SK-N-DZ (cell line): ENCODE results near the gene SOX10.
"Not testable (repeated sequence)": the region's sequence is repeated elsewhere in the genome, so short reads cannot be mapped to it uniquely, and the experiment has no call there.

ENCODE experiments used
- DNase-seq: peaks from one replicate; pipeline ENCODE4 v3.0.0-alpha.2; 2015; ENCODE audit warnings: low spot score

Gene SOX10

DNA sequence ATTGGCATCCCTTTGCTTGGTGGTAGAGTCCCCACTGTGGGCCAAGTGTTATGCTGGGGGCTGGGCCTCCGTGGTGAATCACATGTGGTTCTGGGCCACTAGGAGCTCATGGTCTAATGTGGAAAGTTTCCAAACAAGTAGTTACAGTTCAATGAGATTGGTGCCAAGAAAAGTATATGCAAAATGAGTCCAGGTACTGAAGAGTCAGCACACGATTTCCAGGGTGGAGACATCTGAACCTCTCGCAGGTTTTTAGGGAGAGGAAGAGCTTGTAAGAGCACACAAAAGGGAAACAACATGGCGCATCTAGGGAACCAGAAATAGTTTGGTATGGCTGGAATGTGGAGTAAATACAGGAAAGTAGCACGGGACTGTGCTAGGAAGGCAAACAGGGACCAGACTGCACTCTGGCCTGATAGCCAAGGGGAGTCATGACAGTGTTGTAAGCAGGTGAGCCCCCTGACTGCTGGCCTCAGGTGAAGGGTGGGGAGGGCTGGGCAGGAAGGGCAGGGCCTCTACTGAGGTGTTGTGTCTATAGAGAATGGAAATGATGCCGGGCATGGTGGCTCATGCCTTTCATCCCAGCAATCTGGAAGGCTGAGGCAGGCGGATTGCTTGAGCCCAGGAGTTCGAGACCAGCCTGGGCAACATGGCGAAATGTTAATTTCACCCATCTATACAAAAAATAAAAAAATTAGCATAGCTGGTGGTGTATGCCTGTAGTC, 18.3 kb downstream of the SOX10 start:
- DNase-seq, result no peak

DNA sequence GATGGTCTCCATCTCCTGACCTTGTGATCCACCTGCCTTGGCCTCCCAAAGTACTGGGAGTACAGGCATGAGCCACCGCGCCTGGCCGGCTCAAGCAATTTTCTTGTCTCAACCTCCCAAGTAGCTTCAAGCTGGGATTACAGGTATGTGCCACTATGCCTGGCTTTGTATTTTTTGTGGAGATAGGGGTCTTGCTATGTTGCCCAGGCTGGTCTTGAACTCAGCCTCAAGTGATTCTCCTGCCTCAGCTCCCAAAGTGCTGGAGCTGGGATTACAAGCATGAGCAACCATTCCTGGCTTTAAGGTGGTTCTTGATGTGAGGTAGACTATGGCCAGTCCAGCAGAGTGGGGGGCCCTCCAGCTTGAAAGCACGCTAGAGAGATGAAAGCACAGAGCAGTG, 23.3 kb downstream of the SOX10 start:
- DNase-seq, result no peak

DNA sequence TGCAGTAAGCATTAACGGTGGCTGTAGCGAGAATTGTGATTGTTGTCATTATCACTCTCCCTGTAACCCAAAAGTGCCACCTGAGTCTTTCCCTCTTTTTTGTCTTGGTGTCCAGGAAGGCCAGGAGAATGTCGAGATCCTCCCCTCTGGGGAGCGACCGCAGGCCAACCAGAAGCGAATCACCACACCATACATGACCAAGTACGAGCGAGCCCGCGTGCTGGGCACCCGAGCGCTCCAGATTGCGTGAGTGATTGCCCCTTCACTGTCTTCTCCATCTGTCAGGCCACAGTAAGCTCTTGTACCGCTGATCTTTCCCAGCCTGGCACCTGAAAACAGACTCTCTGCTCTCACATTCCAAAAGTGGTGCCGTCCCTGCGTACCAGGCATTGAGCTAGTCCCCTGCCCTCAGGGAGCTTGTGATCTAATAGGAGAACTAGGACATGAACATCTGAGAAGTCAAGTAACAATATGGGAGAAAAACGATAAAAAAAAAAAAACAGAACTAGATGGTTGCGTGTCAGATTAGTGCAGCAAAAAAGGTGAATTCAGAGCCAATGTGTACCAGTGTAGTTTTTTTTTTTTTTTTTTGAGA, 25.0 kb downstream of the SOX10 start:
- DNase-seq, result no peak

DNA sequence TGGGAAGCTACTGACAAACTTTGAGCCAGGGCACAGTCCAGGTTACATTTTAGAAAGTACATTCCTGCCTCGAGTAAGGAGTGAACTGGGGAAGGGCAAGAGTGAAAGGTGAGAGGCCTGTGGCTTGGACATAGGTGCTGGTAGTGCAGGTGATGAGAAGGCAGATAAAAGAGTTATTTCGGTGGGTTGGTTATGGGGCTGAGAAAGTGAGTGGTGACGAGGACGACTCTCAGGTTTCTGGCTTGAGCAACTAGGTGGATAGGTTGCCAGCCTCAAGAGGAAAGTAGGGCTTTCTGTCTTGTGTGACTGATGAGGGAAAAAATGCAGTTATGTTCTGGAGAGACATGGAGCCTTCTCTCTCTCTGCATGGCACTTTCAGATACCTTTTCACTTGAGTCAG, 27.1 kb downstream of the SOX10 start:
- no peak for DNase-seq

DNA sequence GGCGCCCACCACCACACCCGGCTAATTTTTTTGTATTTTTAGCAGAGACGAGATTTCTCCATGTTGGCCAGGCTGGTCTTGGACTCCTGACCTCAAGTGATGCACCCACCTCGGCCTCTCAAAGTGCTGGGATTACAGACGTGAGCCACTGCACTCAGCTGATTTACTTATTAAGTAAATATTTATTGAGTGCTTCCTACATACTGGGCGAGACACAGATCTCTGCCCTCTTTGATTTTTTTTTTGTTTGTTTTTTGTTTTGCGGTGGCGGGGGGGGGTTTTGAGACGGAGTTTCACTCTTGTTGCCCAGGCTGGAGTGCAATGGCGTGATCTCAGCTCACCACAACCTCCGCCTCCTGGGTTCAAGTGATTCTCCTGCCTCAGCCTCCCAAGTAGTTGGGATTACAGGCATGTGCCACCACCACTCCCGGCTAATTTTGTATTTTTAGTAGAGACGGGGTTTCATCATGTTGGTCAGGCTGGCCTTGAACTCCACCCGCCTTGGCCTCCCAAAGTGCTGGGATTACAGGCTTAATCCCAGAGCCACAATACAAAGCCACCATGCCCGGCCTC, 28.4 kb downstream of the SOX10 start:
- not testable (repeated sequence) for DNase-seq

DNA sequence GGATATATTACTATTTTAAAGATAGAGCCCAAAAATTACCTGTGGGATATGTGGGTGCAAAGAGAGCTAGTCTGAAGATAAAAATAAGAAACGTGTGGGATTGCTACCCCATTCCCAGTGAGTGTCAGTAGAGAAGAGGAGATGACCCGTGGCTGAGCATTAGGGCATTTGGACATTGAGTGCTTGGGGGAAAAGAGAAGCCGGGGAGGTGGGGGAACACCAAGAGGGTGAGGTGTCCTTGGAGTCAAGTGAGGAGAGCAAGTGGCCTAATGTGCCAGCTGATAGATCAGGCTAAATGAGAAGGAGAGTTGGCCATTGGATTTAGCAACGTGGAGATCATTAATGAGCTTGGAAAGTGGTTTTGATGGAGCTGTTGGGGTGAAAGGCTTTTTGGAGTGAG, 29.7 kb downstream of the SOX10 start:
- no peak for DNase-seq

DNA sequence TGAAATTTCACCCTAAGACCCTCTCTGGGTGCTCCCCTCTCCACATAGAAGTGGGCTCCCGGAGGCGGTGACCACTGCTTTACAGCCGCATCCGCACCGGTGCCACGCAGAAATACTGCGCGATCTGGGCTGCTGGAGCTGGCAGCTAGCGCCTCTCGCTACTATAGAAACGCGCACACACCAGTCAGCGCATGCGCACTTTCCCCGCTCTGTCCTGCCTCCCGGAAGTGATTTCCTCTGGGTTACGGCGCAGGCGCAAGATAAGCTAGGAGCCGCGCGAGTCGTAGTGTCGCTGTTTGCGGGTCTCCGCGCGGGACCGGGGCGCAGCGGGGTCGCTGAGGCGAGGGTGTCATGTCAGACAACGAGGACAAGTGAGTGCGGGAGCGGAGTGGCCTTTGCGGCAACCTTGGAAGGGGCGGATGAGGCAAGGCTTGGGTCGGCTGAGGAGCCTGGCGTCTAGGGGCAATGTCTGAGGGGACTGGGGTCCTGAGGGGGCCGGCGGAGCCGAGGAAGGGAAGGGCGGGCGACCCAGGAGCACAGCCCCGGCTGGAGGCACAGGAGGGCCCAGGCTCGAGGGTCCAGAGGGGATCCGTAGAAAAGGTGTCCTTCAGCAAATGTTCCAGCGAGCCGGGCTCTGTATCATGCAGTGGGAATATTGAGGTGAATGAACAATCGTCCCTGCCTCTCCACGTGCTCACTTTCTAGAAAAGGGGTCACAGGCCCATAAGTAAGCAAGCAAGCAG, 30.7 kb downstream of the SOX10 start, which contains the start of the genes C22orf23 and POLR2F:
Gene C22orf23 (minus strand): TSS at position 165 of the 743 bp plus-strand sequence. CDS start 452 bp downstream, outside the sequence.
Gene POLR2F (plus strand): TSS at position 263 of the 743 bp plus-strand sequence. CDS start 89 bp downstream, at position 352.
- DNase-seq, result peak; percentile 95

DNA sequence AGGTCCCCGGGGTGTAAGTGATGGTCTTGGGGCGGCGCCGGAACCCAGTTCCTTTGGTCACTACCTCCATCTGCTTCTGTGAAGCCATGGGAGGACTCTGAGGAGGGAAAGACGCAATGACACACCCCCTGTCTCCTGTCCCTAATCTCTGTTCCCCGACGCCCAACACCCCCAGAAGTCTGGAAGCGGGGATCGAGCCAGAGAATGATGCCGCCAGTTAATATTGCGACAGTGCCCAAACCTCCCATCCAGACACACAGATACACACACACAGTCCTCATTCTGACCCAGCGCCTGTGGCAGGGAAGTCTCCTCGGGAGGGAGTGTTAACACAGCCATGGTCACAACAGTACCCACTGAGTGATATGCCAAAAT, 31.3 kb downstream of the SOX10 start:
- DNase-seq, result no peak

DNA sequence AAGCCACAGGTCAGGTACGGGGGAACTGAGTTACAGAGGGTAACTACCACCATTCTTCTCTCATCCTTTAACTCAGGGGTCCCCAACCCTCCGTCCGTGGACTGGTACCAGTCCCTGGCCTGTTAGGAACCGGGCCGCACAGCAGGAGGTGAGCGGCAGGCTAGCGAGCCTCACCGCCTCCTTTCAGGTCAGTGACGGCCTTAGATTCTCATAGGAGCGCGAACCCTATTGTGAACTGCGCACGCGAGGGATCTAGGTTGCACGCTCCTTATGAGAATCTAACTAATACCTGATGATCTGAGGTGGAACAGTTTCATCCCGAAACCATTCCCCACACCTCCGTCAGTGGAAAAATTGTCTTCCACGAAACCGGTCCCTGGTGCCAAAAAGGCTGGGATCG, 31.7 kb downstream of the SOX10 start:
- DNase-seq, result not testable (repeated sequence)

DNA sequence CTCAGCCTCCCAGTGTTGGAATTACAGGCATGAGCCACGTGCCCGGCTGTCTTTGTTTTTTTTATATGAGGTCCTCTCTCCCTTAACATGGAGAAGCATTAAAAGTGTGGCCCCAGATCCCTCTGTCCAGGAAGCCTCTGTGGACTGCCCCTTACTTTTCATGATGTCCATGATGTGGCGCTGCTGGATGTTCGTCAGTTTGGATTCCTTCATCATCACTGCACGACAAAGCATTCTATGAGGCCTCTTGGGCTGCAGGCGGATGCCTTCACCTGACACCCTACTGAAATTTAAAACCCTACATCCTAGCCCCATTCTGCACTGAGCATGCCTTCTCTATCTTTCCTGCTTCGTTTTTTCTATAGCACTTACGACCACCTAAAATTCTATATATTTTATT, 33.0 kb downstream of the SOX10 start:
- no peak for DNase-seq

DNA sequence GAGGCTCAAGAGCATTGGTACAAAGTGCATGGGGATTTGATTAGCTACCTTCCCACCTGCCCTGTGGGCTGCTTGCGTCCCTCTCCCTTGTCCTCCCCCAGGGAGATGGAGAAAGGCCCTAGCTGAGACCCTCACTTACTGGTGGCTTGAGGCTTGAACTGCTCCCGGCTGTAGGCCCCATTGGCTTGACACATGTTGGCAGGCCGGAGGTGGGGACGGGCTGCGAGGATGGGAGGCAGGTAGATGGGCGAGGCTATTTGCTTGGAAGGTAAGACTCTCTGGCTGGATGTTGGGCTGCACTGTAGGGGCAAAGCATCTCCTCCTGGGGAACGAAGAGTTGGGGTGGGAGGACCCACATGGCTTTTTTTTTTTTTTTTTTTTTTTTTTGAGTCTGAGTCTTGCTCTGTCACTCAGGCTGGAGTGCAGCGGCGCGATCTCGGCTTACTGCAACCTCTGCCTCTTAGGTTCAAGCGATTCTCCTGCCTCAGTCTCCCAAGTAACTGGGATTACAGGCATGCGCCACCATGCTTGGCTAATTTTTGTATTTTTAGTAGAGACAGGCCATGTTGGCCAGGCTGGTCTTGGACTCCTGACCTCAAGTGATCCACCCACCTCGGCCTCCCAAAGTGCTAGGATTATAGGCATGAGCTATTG, 37.1 kb downstream of the SOX10 start:
- not testable (repeated sequence) for DNase-seq

DNA sequence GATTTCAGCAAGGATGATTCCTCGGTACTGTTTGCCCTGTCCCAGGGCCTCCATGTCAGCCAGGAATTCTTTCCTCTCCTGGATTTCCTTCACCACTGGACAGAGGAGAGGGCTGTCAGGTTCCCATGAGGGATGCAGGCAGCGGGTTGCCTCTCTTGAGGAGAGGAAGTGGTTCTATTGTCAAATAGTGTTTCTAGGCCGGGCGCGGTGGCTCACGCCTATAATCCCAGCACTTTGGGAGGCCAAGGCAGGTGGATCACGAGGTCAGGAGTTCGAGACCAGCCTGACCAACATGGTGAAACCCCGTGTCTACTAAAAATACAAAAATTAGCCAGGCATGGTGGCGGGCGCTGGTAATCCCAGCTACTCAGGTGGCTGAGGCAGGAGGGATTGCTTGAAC, 39.9 kb downstream of the SOX10 start:
- DNase-seq, result not testable (repeated sequence)

DNA sequence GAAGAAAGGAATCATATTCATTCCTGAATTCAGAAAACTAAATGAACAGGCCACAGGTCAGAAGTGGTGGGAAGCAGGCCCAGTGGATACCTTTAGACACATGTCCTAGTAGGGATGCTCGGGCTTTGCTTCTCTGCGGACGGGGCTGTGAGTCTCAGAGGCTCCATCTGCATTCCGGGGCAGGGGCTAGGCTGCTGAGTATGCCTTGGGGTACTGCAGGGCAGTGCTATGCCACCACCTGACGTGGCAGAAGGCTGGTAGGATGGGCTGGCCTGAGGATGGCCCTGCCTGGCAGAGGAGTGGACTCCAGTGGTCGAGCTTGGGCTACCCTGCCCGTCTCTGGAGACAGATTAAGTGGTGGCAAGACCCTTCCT, 40.5 kb downstream of the SOX10 start:
- DNase-seq, result no peak

DNA sequence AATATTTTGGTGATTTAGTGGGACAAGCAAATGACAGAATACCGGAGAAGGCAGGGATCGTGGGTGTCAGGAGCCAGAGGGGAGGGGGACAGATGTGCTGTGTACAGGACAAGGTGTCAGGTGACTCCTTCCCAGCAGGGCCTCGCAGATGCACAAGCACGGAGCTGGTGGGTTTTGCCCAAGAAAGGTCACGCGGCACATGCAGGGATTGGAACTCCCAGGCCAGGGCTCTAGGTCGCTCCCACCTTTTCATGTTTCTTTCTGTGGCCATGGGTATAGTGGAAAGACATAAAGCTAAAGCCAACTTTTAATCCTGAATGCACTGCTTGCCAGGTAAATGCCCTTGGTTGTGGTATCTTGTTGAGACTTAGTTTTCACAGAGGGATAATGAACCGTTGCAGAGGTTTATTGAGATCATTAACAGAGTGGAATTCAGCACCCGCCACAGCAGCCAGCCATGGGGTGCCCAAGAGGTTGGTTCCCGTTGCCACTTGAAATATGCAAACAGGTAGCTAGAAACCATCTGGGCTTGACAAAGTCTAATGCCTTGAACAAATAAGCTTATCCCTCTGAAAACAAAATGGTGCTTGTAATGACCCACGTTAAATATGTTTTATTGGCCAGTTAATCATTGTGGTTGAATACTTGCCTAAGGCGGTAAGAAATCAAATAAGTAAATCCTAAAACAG, 41.1 kb downstream of the SOX10 start:
- no peak for DNase-seq

DNA sequence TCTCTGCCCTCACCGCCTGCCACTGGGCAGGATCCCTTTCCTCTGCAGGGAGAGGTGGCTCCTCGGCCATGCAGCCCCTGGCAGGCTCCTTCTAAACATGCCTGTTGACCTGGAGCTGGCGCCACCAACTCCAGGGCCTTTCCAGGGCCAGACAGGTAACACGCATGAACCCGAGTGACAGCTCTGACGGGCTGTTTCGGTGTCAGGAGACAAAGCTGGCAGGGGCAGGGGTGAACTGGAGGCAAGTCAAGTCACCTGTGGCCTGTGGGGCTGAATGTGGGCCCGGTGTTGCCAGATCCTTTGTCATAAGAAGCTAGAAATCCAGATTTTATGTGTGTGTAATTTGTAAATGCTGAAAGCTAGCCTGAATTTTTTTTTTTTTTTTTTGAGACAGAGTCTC, 42.2 kb downstream of the SOX10 start:
- no peak for DNase-seq

DNA sequence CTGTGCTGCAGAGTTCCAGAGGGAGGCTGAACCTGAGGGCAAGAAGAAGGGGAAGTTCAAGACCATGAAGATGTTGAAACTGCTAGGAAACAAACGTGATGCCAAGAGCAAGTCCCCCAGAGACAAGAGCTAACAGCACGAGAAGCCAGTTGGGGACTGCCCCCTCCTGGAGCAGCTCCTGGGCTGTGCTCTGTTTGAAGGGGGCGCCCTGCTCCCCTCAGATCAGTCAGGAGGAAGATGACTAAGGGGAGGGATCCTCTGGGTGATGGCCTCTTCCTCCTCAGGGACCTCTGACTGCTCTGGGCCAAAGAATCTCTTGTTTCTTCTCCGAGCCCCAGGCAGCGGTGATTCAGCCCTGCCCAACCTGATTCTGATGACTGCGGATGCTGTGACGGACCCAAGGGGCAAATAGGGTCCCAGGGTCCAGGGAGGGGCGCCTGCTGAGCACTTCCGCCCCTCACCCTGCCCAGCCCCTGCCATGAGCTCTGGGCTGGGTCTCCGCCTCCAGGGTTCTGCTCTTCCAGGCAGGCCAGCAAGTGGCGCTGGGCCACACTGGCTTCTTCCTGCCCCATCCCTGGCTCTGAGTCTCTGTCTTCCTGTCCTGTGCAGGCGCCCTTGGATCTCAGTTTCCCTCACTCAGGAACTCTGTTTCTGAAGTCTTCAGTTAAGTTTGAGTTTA, 43.5 kb downstream of the SOX10 start:
- DNase-seq, result no peak

DNA sequence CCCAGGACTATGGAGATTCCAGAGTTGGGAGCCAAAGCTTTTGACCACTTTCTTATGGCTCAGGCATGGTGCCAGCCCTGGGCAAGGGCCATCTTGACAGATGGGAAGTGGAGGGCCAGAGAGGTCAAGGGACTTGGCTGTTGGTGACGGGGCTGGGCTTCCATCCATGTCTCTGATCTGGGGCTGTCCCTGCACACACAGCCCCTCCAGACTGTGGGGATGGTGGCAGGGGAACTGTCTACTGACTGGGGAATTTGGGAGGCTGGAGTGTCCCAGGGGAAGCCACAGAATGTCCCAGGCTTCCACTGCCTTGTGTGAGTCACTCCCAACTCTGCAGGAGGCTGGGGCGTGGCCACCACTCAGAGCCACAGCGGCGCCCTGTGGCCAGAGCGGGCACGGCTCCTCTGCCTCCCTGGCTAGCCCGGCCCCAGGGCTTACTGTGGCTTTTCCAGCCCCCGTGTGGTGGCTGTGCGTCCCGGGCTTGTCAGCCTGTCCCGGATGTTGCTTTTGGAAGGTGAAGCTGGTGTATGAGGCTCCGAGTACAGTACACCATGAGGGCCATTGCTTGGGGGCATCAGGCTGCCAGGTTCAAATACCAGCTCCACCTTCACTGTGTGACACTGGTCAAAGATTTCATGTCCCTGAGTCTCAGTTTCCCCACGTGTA, 50.5 kb downstream of the SOX10 start:
- DNase-seq, result peak; percentile 77

DNA sequence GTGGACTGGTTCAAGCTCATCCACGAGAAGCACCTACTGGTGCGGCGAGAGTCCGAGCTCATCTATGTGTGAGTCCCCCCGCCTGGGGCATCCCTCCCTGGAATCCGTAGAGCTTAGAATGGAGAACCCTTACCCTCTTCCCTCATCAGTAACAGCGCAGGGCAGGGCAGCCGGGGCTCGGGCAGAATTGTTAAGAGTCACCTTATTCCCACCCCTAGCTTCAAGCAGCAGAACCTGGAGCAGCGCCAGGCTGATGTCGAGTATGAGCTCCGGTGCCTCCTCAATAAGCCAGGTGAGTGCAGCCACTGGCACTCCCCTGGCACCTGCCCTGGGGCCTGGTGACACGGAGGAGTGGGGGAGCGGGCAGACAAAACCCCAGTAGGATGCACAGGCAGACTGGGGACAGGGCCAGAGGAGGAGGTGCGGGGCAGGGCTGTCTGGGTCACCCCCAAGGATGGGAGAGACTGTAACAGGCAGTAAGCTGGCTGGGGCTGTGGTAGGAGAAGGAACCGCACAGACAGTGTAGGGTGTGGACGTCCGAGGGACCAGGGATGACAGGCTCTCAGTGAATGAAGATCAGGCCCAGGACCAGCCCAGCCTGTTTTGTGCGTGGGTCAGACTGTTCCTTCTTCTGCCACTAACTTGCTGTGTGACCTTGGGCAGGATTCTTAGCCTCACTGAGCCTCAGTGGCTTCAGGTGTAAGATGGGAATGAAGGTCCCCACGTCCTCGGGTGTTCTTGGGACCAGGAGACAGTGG, 51.4 kb downstream of the SOX10 start:
- no peak for DNase-seq

DNA sequence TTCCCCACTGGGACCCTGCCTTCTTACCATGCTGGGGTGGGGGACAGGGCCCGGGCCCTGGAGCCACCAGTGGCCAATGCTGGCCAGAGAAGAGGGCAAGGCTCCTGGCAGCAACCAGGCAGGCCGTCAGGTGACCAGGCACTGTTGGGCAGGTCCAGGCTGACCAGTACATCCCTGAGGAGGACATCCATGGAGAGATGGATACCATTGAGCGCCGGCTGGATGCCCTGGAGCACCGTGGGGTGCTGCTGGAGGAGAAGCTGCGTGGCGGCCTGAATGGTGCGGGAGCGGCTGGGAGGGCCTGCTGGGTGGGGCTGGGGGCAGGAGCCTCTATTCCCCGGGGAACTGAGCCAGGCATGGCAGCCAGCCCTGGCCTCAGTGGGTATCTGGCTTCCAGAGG, 52.0 kb downstream of the SOX10 start:
- no peak for DNase-seq
